ENCODE results near the gene CMC2. TPM values are rescaled to one million over a fixed set of nuclear protein-coding genes. Genes with fewer than 3 reads are reported as not detected.

CMC2 gene
- total and polyA plus RNA-seq, 2 of the 13 experiments (the other 11 are each of a cell fraction or from before 2014, with no cell fraction given), result 116 to 129 TPM

DNA sequence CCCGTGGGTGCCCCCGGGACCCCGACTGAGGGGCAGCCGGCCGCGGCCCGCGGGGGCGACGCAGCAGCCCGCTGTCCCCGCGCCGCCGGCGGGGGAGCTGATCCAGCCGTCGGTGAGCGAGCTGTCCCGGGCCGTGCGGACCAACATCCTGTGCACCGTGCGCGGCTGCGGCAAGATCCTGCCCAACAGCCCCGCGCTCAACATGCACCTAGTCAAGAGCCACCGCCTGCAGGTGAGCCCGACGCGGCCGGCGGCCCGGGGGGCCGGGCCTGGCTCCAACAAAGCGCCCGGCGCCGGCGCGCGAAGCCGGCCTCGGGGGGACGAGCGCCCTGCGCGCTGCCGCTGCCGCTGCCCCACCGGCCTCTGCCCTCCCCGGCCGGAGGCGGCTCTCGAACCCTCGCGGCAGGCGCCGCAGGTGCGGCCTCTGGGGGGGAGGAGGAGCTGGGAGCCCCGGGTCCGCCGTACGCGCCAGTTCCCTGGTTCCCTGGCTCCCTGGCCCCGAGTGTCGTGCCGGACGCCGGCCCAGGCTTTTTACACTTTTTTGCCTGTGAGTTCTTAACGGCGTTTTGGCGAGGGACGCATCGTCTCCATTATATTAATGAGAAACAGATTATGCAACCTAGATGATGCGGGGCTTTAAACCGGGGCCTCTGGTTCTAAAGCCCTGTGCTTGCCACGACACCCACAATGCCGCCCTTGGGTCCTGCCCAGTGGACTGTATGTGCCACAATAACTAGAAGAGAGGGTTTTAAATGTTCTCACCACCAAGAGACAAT is 29.5 kb upstream of the CMC2 start (continued):
- TF ChIP-seq GFI1 (CRISPR knock-in tag; IDR thresholded peaks at IDR 0.05; ENCODE audit: borderline replicate concordance), result no peak
- no peak for TF ChIP-seq REXO4 (CRISPR knock-in tag; IDR thresholded peaks at IDR 0.05; ENCODE audit: borderline replicate concordance)
- TF ChIP-seq MZF1 (CRISPR knock-in tag; IDR thresholded peaks at IDR 0.05; ENCODE audit: borderline replicate concordance), result no peak
- TF ChIP-seq ETS1 (CRISPR knock-in tag; IDR thresholded peaks at IDR 0.05), result 0 out of 2 replicates have a peak, but pooled peaks have one; percentile 76
- no peak for TF ChIP-seq ZNF691 (CRISPR knock-in tag; IDR thresholded peaks at IDR 0.05; ENCODE audit: borderline replicate concordance, low read depth)
- TF ChIP-seq, protein P1, sequence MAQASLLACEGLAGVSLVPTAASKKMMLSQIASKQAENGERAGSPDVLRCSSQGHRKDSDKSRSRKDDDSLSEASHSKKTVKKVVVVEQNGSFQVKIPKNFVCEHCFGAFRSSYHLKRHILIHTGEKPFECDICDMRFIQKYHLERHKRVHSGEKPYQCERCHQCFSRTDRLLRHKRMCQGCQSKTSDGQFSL (CRISPR knock-in tag; IDR thresholded peaks at IDR 0.05), result no peak
- TF ChIP-seq MXD3 (CRISPR knock-in tag; IDR thresholded peaks at IDR 0.05), result peak; percentile 55; the same call in 1 of the 2 replicates
- no peak for TF ChIP-seq ZNF747 (CRISPR knock-in tag; IDR thresholded peaks at IDR 0.05; ENCODE audit: borderline replicate concordance)
- no peak for TF ChIP-seq EEA1 (CRISPR knock-in tag; IDR thresholded peaks at IDR 0.05; ENCODE audit: borderline replicate concordance)
- no peak for TF ChIP-seq ZNF503 (CRISPR knock-in tag; IDR thresholded peaks at IDR 0.05)
- TF ChIP-seq ZNF446 (CRISPR knock-in tag; IDR thresholded peaks at IDR 0.05), result 0 out of 2 replicates have a peak, but pooled peaks have one; percentile 64
- no peak for TF ChIP-seq MAX (IDR thresholded peaks at IDR 0.05)
- TF ChIP-seq PPARG (CRISPR knock-in tag; conservative IDR thresholded peaks at IDR 0.05), result 0 out of 2 replicates have a peak, but pooled peaks have one; percentile 15
- no peak for TF ChIP-seq ZBTB2 (CRISPR knock-in tag; IDR thresholded peaks at IDR 0.05; ENCODE audit: low read depth)
- TF ChIP-seq TBL1XR1 (IDR thresholded peaks at IDR 0.05; ENCODE audit: borderline replicate concordance, low read length, partially characterized antibody), result no peak
- TF ChIP-seq FOXP1 (IDR thresholded peaks at IDR 0.05), result no peak
- TF ChIP-seq FOXP1 (CRISPR knock-in tag; IDR thresholded peaks at IDR 0.05), result no peak
- TF ChIP-seq AGO2 (optimal IDR thresholded peaks at IDR 0.05; ENCODE audit: low read depth, low read length), result peak; percentile 36
- 0 out of 2 replicates have a peak, but pooled peaks have one; percentile 12 for TF ChIP-seq SNAI1 (CRISPR knock-in tag; IDR thresholded peaks at IDR 0.05; ENCODE audit: borderline replicate concordance)
- no peak for TF ChIP-seq ZNF580 (CRISPR knock-in tag; IDR thresholded peaks at IDR 0.05; ENCODE audit: borderline replicate concordance, low read depth)
- TF ChIP-seq SATB2 (CRISPR knock-in tag; IDR thresholded peaks at IDR 0.05), result peak; percentile 15; the same call in 1 of the 2 replicates
- TF ChIP-seq ZNF550 (CRISPR knock-in tag; IDR thresholded peaks at IDR 0.05; ENCODE audit: borderline replicate concordance), result 0 out of 2 replicates have a peak, but pooled peaks have one; percentile 82
- TF ChIP-seq ZNF549 (CRISPR knock-in tag; IDR thresholded peaks at IDR 0.05), result no peak
